GM23338 (cell line): Measurements from ENCODE around the gene FOXK2. TPM values are rescaled to one million over a fixed set of nuclear protein-coding genes. Genes with fewer than 3 reads are reported as not detected.
A peak's percentile ranks its signal among the peaks of the same experiment; 100 is the strongest.

Experiments used
- ATAC-seq: fragments of 200-7000 bp; cut with Tn5 transposase; 3 replicates; pipeline ENCODE4 v1.9.1; 2020
- DNase-seq: peaks from one replicate; pipeline ENCODE4 v3.0.0-alpha.2; 2015; ENCODE audit warnings: low spot score
- H2AFZ ChIP-seq: fragments of 200-600 bp; sonication (generic); 2 replicates; pipeline ENCODE4 v1.8.0; 2016; ENCODE audit warnings: antibody characterized with exemption, mild to moderate bottlenecking, moderate library complexity
- H3F3A ChIP-seq: fragments of 200-600 bp; sonication (generic); replicated peaks from 2 replicates; pipeline ENCODE4 v1.8.0; 2017; ENCODE audit warnings: antibody characterized with exemption, mixed run types, low read depth
- H3K27ac ChIP-seq: fragments of 200-600 bp; sonication (generic); 2 replicates; pipeline ENCODE4 v1.6.1; 2016; ENCODE audit warnings: low read depth
- H3K27me3 ChIP-seq: fragments of 200-600 bp; sonication (generic); 2 replicates; pipeline ENCODE4 v1.8.0; 2016; ENCODE audit warnings: mild to moderate bottlenecking, mixed run types, moderate library complexity; ENCODE audit not compliant: insufficient read depth
- H3K36me3 ChIP-seq: fragments of 200-600 bp; sonication (generic); 2 replicates; pipeline ENCODE4 v1.8.0; 2016; ENCODE audit warnings: mild to moderate bottlenecking; ENCODE audit not compliant: insufficient read depth
- H3K4me1 ChIP-seq: fragments of 200-600 bp; sonication (generic); 2 replicates; pipeline ENCODE4 v1.8.0; 2016; ENCODE audit warnings: mild to moderate bottlenecking, moderate library complexity; ENCODE audit not compliant: insufficient read depth
- H3K4me2 ChIP-seq: fragments of 200-600 bp; sonication (generic); 2 replicates; pipeline ENCODE4 v1.7.1; 2017; ENCODE audit warnings: mixed run types
- H3K4me3 ChIP-seq: fragments of 200-600 bp; sonication (generic); 2 replicates; pipeline ENCODE4 v1.6.1; 2016; ENCODE audit warnings: mixed run types
- H3K79me2 ChIP-seq: fragments of 200-600 bp; sonication (generic); replicated peaks from 2 replicates; pipeline ENCODE4 v1.8.0; 2017; ENCODE audit warnings: mild to moderate bottlenecking; ENCODE audit not compliant: insufficient read depth
- H3K9me2 ChIP-seq: fragments of 200-600 bp; sonication (generic); 2 replicates; pipeline ENCODE4 v1.8.0; 2017; ENCODE audit not compliant: insufficient read depth
- H4K20me1 ChIP-seq: fragments of 200-600 bp; sonication (generic); replicated peaks from 2 replicates; pipeline ENCODE4 v1.8.0; 2017; ENCODE audit warnings: mild to moderate bottlenecking; ENCODE audit not compliant: insufficient read depth
- H3K27ac Mint-ChIP-seq: 2 replicates; pipeline ENCODE4 v1.8.0; 2020; ENCODE audit warnings: inconsistent platforms, mild to moderate bottlenecking, moderate library complexity, mixed read lengths
- H3K27me3 Mint-ChIP-seq: 3 replicates; pipeline ENCODE4 v1.8.0; 2022; ENCODE audit warnings: low read depth, mild to moderate bottlenecking, moderate library complexity, mixed read lengths, inconsistent platforms; ENCODE audit not compliant: insufficient read depth, poor library complexity
- H3K36me3 Mint-ChIP-seq: 3 replicates; pipeline ENCODE4 v1.8.0; 2021; ENCODE audit warnings: low read depth, mild to moderate bottlenecking, inconsistent platforms, moderate library complexity, mixed read lengths
- H3K4me1 Mint-ChIP-seq: 3 replicates; pipeline ENCODE4 v1.8.0; 2020; ENCODE audit warnings: mild to moderate bottlenecking, inconsistent platforms, mixed read lengths
- H3K4me3 Mint-ChIP-seq: 3 replicates; pipeline ENCODE4 v1.8.0; 2021; ENCODE audit warnings: moderate library complexity, mild to moderate bottlenecking, inconsistent platforms, mixed read lengths
- H3K9me3 Mint-ChIP-seq: 3 replicates; pipeline ENCODE4 v1.8.0; 2020; ENCODE audit warnings: moderate library complexity, mild to moderate bottlenecking, inconsistent platforms, mixed read lengths
- CREB1 ChIP-seq: fragments of 250-450 bp; sonication (Bioruptor Pico); IDR thresholded peaks from 2 replicates; pipeline ENCODE4 v1.5.0; 2020; ENCODE audit warnings: low read depth, mild to moderate bottlenecking, moderate library complexity
- CTCF ChIP-seq, 2 experiments: fragments of 200-600 bp in 1 of 2; sonication (generic) in 1 of 2; conservative IDR thresholded peaks; 2 replicates each; pipeline versions ENCODE4 v1.5.1 to v1.6.1; 2016 to 2017; ENCODE audit warnings: antibody characterized with exemption in 2 of 2, low read depth in 2 of 2, mild to moderate bottlenecking in 2 of 2, moderate library complexity in 1 of 2
- ETS1 ChIP-seq: IDR thresholded peaks from 2 replicates; pipeline ENCODE4 v1.6.1; 2016; ENCODE audit warnings: antibody characterized with exemption
- EZH2 ChIP-seq: fragments of 200-600 bp; sonication (generic); IDR thresholded peaks from one replicate; pipeline ENCODE4 v1.8.0; 2017; ENCODE audit warnings: antibody characterized with exemption, mild to moderate bottlenecking, low read depth; ENCODE audit not compliant: unreplicated experiment
- JUNB ChIP-seq: IDR thresholded peaks from one replicate; pipeline ENCODE4 v1.6.1; 2016; ENCODE audit warnings: antibody characterized with exemption; ENCODE audit not compliant: unreplicated experiment
- NANOG ChIP-seq: IDR thresholded peaks from 2 replicates; pipeline ENCODE4 v1.6.1; 2016; ENCODE audit warnings: antibody characterized with exemption, borderline replicate concordance
- POLR2AphosphoS5 ChIP-seq: IDR thresholded peaks from 2 replicates; pipeline ENCODE4 v1.6.1; 2016; ENCODE audit warnings: antibody characterized with exemption, low read depth
- STAT1 ChIP-seq: IDR thresholded peaks from one replicate; pipeline ENCODE4 v1.6.1; 2016; ENCODE audit warnings: antibody characterized with exemption; ENCODE audit not compliant: unreplicated experiment
- ZNF114 ChIP-seq: fragments of 250-450 bp; sonication (Bioruptor Pico); IDR thresholded peaks from 2 replicates; pipeline ENCODE4 v1.5.0; 2020; ENCODE audit warnings: mild to moderate bottlenecking, moderate library complexity
- ZNF331 ChIP-seq: fragments of 250-450 bp; sonication (Bioruptor Pico); IDR thresholded peaks from 2 replicates; pipeline ENCODE4 v1.5.0; 2020; ENCODE audit warnings: low read depth, mild to moderate bottlenecking, moderate library complexity
- polyA plus RNA-seq: library from polyadenylated mRNA; unstranded; fragments of >200 nt; fragmentation: Nextera tagmentation; extraction: Ambion mirVana; gene quantifications from 2 replicates; pipeline ENCODE4 v1.2.1, GENCODE V29; 2016
- total RNA-seq: library from RNA; depleted of rRNA; stranded (reverse); fragments of >200 nt; shearing (Covaris generic); gene quantifications from 2 replicates; pipeline ENCODE4 v1.2.3, GENCODE V29; 2014

FOXK2 gene
- total and polyA plus RNA-seq, 2 experiments from 2014 or later, result 12.3 to 66.0 TPM

DNA sequence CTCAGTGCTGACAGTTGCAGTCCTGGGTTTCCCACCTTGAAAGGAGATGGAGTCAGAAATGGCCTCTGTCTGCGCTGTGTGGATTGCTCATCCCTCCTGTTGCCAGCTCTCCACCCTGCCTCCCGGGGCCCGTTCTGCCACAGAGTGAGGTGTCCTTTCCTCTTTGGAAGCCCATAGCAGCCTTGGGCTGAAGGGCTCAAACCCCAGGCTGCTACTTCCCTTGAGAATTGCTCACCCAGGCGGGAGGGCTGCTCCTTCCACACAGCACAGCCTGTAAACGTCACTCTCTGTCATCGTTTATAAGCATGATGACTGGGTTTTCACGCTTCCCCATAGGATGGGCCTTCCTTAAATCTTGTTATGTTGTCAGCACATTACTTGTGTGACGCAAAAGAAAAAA, 62.7 kb downstream of the FOXK2 start:
- Mint-ChIP-seq H3K4me3 (no peak overlapping the region), H3K27me3 (peaks cover 4% of the 10 kb centered on the region), H3K4me1 (no peaks in the 10 kb centered on the region; the same call in 2 of the 3 replicates), H3K27ac (peak overlapping the region; percentile 68; the same call in 1 of the 2 replicates), H3K9me3 (peaks cover 3% of the 10 kb centered on the region; the same call in 1 of the 3 replicates), H3K36me3 (peaks cover 65% of the 10 kb centered on the region)
- H3K9me2 ChIP-seq, result no peaks in the 10 kb centered on the region
- H3K27ac ChIP-seq, result 0 out of 2 replicates have a peak overlapping the region, but pooled peaks have one; percentile 72
- H3K27me3 ChIP-seq, result no peaks in the 10 kb centered on the region
- H2AFZ ChIP-seq, result no peak overlapping the region
- peaks cover 25% of the 10 kb centered on the region for H3K36me3 ChIP-seq
- H3K4me1 ChIP-seq, result no peaks in the 10 kb centered on the region
- peaks cover 30% of the 10 kb centered on the region for H4K20me1 ChIP-seq
- H3K4me3 ChIP-seq, result no peak overlapping the region
- peaks cover 15% of the 10 kb centered on the region; the same call in 1 of the 2 replicates for H3F3A ChIP-seq
- H3K79me2 ChIP-seq, result peaks cover 22% of the 10 kb centered on the region
- H3K4me2 ChIP-seq, result no peak overlapping the region
- TF ChIP-seq EZH2, result no peak
- no peak for TF ChIP-seq JUNB
- DNase-seq, result no peak
- ATAC-seq, result no peak

DNA sequence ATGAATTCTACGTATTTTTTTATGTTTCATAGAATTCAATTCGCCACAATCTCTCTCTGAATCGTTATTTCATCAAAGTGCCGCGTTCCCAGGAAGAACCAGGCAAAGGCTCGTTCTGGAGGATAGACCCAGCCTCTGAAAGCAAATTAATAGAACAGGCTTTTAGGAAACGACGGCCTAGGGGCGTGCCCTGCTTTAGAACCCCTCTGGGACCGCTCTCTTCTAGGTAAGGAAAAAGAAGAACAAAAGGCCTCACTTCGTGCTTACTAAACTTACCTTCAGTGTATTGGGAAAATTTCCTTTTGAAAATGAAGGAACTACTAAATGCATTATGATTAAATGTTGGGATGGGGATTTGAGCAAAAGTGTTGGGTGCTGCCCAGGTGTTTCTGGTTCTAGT, 63.2 kb downstream of the FOXK2 start:
- peaks cover 70% of the 10 kb centered on the region for H3K36me3 Mint-ChIP-seq
- no peak overlapping the region for H3K27ac Mint-ChIP-seq

More for the DNA sequence above, 63.2 kb downstream of the FOXK2 start:
- Histone ChIP-seq H3K79me2 (peaks cover 18% of the 10 kb centered on the region), H3K27me3 (no peaks in the 10 kb centered on the region), H3K4me1 (no peaks in the 10 kb centered on the region), H3K4me3 (no peak overlapping the region), H3K9me2 (no peaks in the 10 kb centered on the region), H3K36me3 (peaks cover 25% of the 10 kb centered on the region), H4K20me1 (peaks cover 26% of the 10 kb centered on the region), H3K27ac (0 out of 2 replicates have a peak overlapping the region, but pooled peaks have one; percentile 72), H2AFZ (no peak overlapping the region), H3K4me2 (no peak overlapping the region), H3F3A (peaks cover 15% of the 10 kb centered on the region; the same call in 1 of the 2 replicates)
- TF ChIP-seq ETS1, result no peak
- TF ChIP-seq POLR2AphosphoS5, result no peak
- no peak for TF ChIP-seq NANOG
- no peak for TF ChIP-seq EZH2
- no peak for TF ChIP-seq ZNF331
- TF ChIP-seq ZNF114, result no peak
- TF ChIP-seq CTCF (conservative IDR thresholded peaks at IDR 0.05; ENCODE audit: low read depth in 2 of 2), result no peak
- no peak for TF ChIP-seq JUNB
- TF ChIP-seq CREB1 (CRISPR knock-in tag), result no peak
- no peak for TF ChIP-seq STAT1
- no peak for DNase-seq
- ATAC-seq, result no peak
- Mint-ChIP-seq H3K4me3 (no peak overlapping the region), H3K27me3 (peaks cover 4% of the 10 kb centered on the region), H3K9me3 (peaks cover 3% of the 10 kb centered on the region; the same call in 1 of the 3 replicates), H3K4me1 (no peaks in the 10 kb centered on the region; the same call in 2 of the 3 replicates)
